HG02623 (cell line): ENCODE data around the gene CLIC6.

Source experiments
- ATAC-seq: cut with Tn5 transposase; IDR thresholded peaks from one replicate; pipeline ENCODE4 v1.9.1; 2021; ENCODE audit warnings: moderate library complexity; ENCODE audit not compliant: unreplicated experiment

CLIC6 gene

DNA sequence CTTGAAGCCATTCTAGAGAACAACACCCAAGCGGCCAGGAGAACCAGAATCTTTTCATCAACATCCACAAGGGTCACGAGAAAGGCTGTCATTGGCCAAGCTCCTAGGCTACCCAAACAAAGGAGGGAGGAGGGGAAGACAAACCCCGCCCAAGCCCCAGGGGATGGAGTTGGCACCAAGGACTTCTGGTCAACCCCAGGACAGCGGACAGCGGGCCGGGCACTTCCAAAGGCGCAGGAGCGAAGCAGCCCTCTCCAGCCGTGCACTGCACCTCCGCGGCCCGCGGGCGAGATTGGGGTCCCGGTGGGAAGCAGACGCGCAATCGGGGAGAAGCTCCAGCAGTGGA, at the start of gene CLIC6:
TSS of gene CLIC6 (plus strand) at position 192 of the 346 bp plus-strand sequence. CDS start 395 bp downstream, outside the sequence.
- no peak for ATAC-seq

DNA sequence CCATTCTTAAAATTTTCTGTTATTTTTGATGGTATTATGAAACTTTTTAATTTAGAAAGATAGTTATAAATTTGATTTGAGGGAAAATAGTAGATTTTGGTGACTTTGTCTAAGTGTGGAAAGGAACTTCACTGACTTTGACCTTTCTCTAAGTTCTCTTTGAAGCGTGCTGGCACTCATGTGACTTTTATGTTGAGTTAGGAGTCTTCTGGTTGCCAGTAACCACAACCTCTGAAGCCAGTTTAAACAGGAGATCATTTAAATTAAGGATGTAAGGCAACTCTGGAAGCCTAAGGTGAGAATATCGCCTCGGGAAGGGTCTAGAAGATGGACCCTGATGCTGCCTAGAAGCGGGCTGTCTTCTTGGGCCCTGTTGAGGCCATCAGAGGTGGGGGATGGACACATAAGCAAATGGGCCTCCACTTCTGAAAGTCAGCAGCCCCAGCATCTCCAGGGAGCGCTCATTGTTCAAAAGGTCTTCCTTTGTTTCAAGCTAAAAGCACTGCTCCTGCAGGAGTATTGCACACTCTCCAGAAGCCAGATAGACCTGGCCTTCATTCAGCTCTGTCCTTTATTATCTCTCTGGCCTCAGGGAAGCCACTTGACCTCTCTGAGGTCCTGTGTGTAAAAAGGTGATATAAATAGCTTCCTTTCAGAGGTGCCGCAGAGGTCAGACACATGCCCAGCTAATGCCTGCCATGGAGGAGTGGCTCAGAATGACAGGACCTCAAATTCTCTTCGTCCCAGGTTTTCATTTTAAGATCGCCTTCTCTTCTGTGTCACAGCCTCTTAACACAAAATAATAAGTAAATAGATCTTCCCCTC, 48.7 kb upstream of the CLIC6 start:
- ATAC-seq: no peak

DNA sequence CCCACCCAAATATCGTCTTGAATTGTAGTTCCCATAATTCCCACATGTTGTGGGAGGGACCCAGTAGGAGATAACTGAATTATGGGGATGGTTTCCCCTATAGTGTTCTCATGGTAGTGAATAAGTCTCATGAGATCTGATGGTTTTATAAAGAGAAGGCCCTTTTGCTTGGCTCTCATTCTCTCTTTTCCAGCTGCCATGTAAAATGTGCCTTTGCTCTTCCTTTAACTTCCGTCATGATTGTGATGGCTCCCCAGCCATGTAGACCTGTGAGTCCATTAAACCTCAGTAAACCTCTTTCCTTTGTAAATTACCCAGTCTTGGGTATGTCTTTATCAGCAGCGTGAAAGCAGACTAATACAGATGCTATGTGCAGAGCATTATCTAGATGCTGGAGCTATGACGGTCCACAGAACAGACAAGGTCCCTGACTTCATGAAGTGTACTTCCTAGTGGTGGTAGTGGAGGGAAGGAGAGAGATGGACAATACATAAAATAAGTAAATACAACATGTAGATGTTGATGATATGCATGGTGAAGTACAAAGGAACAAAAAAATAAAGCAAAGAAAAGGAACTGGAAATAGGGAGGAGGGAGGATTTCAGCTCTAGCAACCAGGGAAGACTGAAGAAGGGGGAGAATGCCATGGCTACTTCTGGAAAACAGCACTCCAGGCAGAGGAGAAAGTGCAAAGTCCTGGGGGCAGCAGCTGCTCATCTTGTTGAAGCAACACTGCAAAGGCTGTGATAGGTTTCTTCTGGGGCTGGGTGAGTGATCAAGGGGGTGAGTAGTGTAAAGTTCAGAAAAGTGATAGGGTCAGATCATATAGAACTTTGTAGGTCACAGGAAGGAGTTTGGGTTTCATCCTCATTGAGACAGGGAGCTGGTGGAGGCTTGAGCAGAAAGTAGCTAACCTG, 47.1 kb upstream of the CLIC6 start:
- ATAC-seq: no peak

GRCh38 chr21:34623516-34623915, 45.3 kb upstream of the CLIC6 start:
- ATAC-seq: no peak

DNA sequence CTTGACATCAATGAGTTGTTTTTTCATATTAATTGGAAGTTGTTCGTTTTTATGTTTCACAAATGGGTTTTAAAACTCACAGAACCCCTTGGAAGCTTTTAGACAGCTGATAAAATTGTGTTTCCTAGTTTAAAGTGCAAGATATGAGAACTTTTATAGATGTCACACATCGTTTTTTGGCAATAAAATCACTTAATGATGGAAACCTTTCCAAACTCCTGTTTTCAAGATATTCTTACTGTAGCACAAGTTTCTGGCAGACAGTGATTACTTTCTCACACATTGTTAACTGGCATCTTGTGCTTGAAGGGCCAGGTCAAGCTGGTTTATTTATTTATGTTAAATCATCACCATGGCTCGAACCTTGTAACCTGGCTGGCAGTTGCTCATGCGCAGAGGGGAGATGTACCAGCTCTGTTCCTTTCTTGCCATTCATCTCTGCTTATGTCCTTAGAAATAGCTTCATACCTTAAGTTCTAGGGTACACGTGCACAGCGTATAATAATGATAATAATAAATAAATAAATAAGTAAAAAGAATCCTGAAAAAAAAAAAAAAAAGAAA, 43.7 kb upstream of the CLIC6 start:
- no peak for ATAC-seq

DNA sequence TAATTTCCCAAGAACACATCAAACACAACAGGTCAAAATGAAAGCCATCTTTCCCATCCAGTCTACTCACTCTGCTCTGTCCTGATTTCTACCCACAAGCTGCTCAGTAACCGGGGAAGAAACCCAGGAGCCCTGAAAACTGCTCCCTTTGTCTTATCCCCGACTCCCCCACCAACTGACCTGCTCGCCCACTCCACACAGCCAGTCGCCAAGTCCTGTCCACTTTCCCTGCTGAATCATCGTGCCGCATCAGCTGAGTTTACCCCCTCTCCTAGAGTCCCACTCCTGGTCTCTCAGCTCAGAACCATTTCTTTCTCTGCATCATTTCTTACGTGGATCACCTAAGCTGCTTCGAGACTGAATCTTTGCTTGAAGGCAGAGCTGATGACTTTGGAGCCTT, 42.7 kb upstream of the CLIC6 start:
- ATAC-seq: no peak

DNA sequence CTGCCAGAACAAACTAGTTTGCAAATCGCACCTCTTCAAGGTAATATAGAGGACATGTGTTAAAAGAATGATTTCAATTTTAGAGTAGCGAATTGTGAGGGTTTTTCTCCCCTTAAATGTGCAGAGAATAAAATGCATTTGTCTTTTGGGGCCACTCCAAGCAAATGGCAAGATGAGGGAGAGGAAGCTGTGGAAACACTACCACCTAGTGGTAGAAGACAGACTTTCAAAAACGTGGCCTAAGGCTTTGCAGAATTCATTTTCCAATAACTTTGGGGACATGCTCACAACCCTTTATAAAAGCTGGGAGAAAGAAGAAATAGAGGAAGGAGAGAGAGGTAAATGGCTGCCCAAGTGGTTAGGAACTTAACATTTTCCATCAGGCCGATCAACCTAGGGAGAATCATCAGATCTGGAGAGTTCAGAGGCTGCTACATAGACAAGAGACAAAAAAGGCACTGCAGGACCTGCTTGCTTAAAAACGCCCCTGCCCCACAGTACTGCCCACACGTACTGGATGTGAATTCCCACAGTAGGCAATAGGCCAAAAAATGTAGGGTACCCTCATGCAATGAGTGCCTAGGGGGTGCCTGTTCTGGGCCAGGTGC, 38.2 kb upstream of the CLIC6 start:
- ATAC-seq: no peak

DNA sequence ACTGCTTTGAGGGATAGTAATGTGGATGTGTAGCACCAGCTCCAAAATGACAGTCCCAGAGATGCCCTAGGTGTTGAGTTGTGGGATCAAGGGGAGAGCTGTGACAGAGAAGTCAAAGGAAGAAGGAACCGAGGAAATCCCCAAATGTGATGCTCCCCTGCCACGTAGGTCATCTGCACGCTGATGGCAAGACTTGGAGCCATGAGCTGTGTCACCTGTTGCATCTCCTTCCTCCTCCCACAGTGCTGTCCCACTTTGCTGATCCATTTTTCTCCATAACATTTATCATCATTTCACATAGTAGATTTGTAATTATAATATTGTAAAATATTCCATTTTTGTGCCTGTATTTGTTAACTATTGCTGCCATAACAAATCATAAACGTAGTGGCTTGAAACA, 36.3 kb upstream of the CLIC6 start:
- no peak for ATAC-seq

- ATAC-seq: no peak
These were observed 33.5 kb upstream of the CLIC6 start for GRCh38 chr21:34635307-34635706.

DNA sequence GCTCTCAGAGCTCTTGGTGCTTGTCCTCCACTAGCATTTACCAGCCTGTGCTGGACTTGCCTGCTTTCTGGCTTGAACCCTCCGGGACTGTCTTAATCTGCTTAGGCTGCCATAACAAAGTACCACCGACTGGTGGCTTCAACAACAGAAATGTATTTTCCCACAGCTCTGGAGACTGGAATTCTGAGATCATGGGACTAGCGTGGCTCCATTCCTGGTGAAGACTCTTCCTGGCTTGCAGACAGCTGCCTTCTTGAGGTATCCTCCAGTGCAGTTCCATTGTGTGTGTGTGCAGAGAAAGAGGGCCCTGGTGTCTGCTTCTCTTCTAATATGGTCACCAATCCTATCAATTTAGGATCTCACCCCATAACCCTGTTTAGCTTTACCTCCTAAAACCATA, 31.8 kb upstream of the CLIC6 start:
- no peak for ATAC-seq

DNA sequence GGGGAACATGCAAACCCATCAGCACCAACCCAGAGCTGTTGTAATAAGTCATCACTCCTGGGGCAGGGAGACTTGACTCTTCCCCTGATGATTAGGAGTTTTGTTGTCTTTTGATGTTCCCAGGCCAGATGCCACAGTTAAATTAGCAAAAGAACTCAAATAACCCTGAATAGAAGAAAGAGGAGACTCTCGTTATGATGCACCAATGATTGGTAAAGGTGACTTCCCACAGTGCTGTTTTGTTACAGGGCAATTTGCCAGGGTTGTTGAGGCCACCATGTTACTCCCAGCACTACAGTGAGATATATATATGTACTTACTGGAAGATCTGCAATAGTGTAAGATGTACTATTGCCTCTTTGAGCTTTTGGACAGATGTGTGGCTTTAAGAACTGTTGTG, 29.5 kb upstream of the CLIC6 start:
- no peak for ATAC-seq

- ATAC-seq: no peak
These were observed 28.7 kb upstream of the CLIC6 start for GRCh38 chr21:34639882-34640788.

- ATAC-seq: no peak
These were observed 27.9 kb upstream of the CLIC6 start for GRCh38 chr21:34640858-34641257.

DNA sequence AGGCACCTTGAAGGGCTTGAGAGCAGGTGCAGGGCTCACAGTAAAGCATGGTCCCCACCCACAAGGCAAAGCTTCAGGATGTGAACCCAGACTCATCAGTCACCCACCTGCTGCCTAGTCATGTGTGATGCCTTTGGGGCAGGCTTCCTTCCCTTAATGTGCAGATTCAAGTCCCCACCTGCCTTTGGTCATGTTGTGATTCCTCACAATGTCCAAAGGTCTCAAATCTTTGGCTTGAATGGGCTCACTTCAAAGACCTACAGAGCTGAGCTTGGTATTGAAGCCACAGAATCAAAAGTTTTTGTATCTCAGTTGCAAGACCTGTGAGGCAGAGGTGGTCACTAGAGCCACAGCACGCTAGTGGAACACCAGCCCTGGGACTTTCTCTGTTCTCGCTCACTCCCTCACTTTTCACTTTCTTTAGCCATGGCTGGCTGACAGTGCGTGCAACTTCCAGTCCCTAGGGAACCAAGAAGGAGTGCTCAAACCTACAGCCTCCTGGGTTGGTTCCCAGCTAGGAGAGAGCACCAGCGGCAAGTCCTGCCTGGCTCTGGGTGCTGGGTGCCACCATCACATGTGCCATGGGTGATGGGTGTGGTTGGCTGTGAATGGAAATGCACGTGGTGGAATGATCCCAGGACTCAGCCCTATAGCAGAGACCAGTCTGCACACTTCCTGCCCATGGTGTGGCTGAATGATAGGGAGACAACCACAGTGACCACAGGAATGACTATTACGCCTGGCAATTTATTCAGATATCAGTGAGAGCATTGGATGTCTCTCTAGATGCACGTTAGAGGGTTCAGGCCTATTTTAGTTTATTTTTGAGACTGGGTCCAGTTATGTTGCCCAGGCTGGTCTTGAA, 26.4 kb upstream of the CLIC6 start:
- ATAC-seq: no peak

GRCh38 chr21:34644825-34645224, 24.0 kb upstream of the CLIC6 start:
- ATAC-seq: no peak

GRCh38 chr21:34647555-34647954, 21.2 kb upstream of the CLIC6 start:
- no peak for ATAC-seq

DNA sequence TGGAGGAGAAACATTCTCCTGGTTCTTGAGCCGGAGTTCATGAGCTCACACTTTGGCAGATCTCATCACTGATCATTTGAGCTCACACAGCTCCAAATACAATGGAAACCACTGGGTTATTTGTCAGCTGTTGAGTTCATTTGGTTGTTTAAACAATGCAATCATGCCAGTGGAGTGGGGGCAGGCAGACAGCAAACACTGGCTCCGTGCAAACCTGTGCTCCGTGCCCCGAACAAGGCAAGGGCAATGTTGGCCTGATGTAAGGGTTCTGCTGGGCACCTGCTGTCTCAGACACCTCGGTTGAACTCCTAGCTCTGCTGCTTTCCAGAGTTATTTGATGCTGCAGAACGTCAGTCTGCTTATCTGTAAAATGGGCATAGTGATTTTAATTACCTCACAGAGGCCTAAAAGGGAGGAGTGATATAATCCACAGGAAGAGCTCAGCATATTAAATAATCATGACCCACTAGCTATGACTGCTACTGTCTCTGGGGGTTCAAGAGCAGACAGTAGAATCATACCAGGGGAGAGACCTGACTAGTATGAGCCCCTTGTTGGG, 20.0 kb upstream of the CLIC6 start:
- no peak for ATAC-seq

GRCh38 chr21:34649400-34649799, 19.4 kb upstream of the CLIC6 start:
- ATAC-seq: no peak

DNA sequence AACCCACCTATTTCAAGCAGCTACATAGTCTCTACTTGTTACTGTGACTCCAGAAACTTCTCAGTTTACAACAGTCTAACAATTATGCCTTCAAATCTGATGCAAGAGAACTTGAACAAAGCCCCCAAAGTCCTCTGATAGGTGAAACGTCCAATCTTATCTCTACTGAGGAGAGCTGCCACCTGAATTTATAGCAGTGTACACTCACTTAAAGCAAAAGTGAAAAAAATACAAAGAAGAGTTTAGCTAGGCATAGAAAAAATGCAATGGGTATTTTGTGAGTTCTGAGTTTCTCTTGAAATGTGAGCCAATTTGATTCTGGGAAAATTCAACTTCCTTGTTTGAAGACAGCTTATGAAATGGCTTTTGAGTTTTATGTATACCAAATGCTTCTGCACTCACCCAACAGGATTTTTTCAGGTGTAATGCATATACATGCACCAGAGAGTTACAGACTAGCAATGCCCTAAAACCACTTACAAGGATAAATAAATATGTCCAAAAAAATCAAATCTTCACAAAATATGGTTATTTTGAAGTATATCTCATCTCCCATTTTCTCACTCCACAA, 17.8 kb upstream of the CLIC6 start:
- no peak for ATAC-seq
